ENCODE measurements around the gene POLR2L.

The POLR2L gene

GRCh38 chr11:797296-798092 is 44.8 kb downstream of the POLR2L start:
- DNase-seq (ENCODE audit: extremely low read depth in 1 of 2, low read depth in 1 of 2): peak; percentile 52 to 63

- DNase-seq (ENCODE audit: extremely low read depth in 1 of 2, low read depth in 1 of 2): no peak
Measured at GRCh38 chr11:796565-797295, 45.6 kb downstream of the POLR2L start.

- DNase-seq (ENCODE audit: extremely low read depth in 1 of 2, low read depth in 1 of 2): peak in 1 of 2 donors; percentile 56
Measured at GRCh38 chr11:795634-796564, 46.4 kb downstream of the POLR2L start.

- DNase-seq (ENCODE audit: extremely low read depth in 1 of 2, low read depth in 1 of 2): no peak
Measured at GRCh38 chr11:794766-795633, 47.3 kb downstream of the POLR2L start.

GRCh38 chr11:794013-794765 is 48.1 kb downstream of the POLR2L start:
- no peak for DNase-seq (ENCODE audit: extremely low read depth in 1 of 2, low read depth in 1 of 2)

- DNase-seq (ENCODE audit: extremely low read depth in 1 of 2, low read depth in 1 of 2): no peak
Measured at GRCh38 chr11:793556-793955, 48.8 kb downstream of the POLR2L start.

GRCh38 chr11:792873-793272 is 49.5 kb downstream of the POLR2L start:
- no peak for DNase-seq (ENCODE audit: extremely low read depth in 1 of 2, low read depth in 1 of 2)

- DNase-seq (ENCODE audit: extremely low read depth in 1 of 2, low read depth in 1 of 2): no peak
Measured at GRCh38 chr11:792535-792821, 49.9 kb downstream of the POLR2L start.

GRCh38 chr11:791658-792534 is 50.4 kb downstream of the POLR2L start:
- no peak for DNase-seq (ENCODE audit: extremely low read depth in 1 of 2, low read depth in 1 of 2)

GRCh38 chr11:790721-791564 is 51.4 kb downstream of the POLR2L start:
- no peak for DNase-seq (ENCODE audit: extremely low read depth in 1 of 2, low read depth in 1 of 2)

GRCh38 chr11:789943-790342 is 52.4 kb downstream of the POLR2L start, which contains the start of gene CEND1:
CEND1 (minus strand) TSS chr11:790090; CDS start chr11:788576, 1,514 bp downstream.
- no peak for DNase-seq (ENCODE audit: extremely low read depth in 1 of 2, low read depth in 1 of 2)
